ENCODE measurements around the gene APOBEC3C.
"Not testable (repeated sequence)": the region's sequence is repeated elsewhere in the genome, so short reads cannot be mapped to it uniquely, and the experiment has no call there.

APOBEC3C gene

GRCh38 chr22:39013942-39014722 lies at the start of gene APOBEC3C:
Gene APOBEC3C (plus strand): TSS chr22:39014257. CDS start chr22:39014363, 106 bp downstream.
- peak; percentile 45 to 78 for DNase-seq (ENCODE audit: low read depth in 1 of 2, low spot score in 1 of 2)

- no peak for DNase-seq (ENCODE audit: low read depth in 1 of 2, low spot score in 1 of 2)
These were observed 49.8 kb upstream of the APOBEC3C start for GRCh38 chr22:38964306-38964705.

- no peak for DNase-seq (ENCODE audit: low read depth in 1 of 2, low spot score in 1 of 2)
These were observed 49.1 kb upstream of the APOBEC3C start for GRCh38 chr22:38964989-38965388.

- no peak for DNase-seq (ENCODE audit: low read depth in 1 of 2, low spot score in 1 of 2)
These were observed 48.3 kb upstream of the APOBEC3C start for GRCh38 chr22:38965614-38966379.

GRCh38 chr22:38966380-38966702 lies 47.7 kb upstream of the APOBEC3C start:
- DNase-seq (ENCODE audit: low read depth in 1 of 2, low spot score in 1 of 2) = no peak

- no peak for DNase-seq (ENCODE audit: low read depth in 1 of 2, low spot score in 1 of 2)
These were observed 47.1 kb upstream of the APOBEC3C start for GRCh38 chr22:38966942-38967341.

- no peak for DNase-seq (ENCODE audit: low read depth in 1 of 2, low spot score in 1 of 2)
These were observed 46.3 kb upstream of the APOBEC3C start for GRCh38 chr22:38967451-38968450.

GRCh38 chr22:38968801-38969200 lies 45.3 kb upstream of the APOBEC3C start:
- DNase-seq (ENCODE audit: low read depth in 1 of 2, low spot score in 1 of 2) = no peak

GRCh38 chr22:38970551-38970950 lies 43.5 kb upstream of the APOBEC3C start:
- DNase-seq (ENCODE audit: low read depth in 1 of 2, low spot score in 1 of 2) = no peak

GRCh38 chr22:38971202-38971601 lies 42.9 kb upstream of the APOBEC3C start:
- DNase-seq (ENCODE audit: low read depth in 1 of 2, low spot score in 1 of 2) = no peak

GRCh38 chr22:38971791-38972190 lies 42.3 kb upstream of the APOBEC3C start:
- no peak for DNase-seq (ENCODE audit: low read depth in 1 of 2, low spot score in 1 of 2)

- DNase-seq (ENCODE audit: low read depth in 1 of 2, low spot score in 1 of 2) = no peak
These were observed 41.5 kb upstream of the APOBEC3C start for GRCh38 chr22:38972558-38972957.

GRCh38 chr22:38973289-38974169 lies 40.5 kb upstream of the APOBEC3C start:
- peak in 1 of 2 donors; percentile 34 for DNase-seq (ENCODE audit: low read depth in 1 of 2, low spot score in 1 of 2)

GRCh38 chr22:38974170-38974825 lies 39.8 kb upstream of the APOBEC3C start:
- DNase-seq (ENCODE audit: low read depth in 1 of 2, low spot score in 1 of 2) = no peak

- DNase-seq (ENCODE audit: low read depth in 1 of 2, low spot score in 1 of 2) = no peak
These were observed 39.3 kb upstream of the APOBEC3C start for GRCh38 chr22:38974826-38975175.

- not testable (repeated sequence) for DNase-seq (ENCODE audit: low read depth in 1 of 2, low spot score in 1 of 2)
These were observed 36.8 kb upstream of the APOBEC3C start for GRCh38 chr22:38977289-38977688.

- not testable (repeated sequence) for DNase-seq (ENCODE audit: low read depth in 1 of 2, low spot score in 1 of 2)
These were observed 33.5 kb upstream of the APOBEC3C start for GRCh38 chr22:38980587-38980986.

- DNase-seq (ENCODE audit: low read depth in 1 of 2, low spot score in 1 of 2) = no peak
These were observed 32.8 kb upstream of the APOBEC3C start for GRCh38 chr22:38981005-38981991.

Measured in activated CD4-positive, alpha-beta T cell treated with anti-CD3 and anti-CD28 coated beads, Interleukin-2, amount 50 U/mL, for 24 hours (primary cell).